Upper lobe of left lung (tissue), 6 donors: ENCODE measurements around the gene UNC5A. TPM values are rescaled to one million over a fixed set of nuclear protein-coding genes. Genes with fewer than 3 reads are reported as not detected.

Experiments
- ATAC-seq, 2 donors: fragments of 200-7000 bp; cut with Tn5 transposase; one replicate each; pipeline ENCODE4 v1.9.1; 2022; ENCODE audit warnings: mild to moderate bottlenecking in 2 of 2, moderate library complexity in 2 of 2; ENCODE audit not compliant: low FRiP score in 2 of 2
- DNase-seq, 2 donors: peaks; one replicate each; pipeline ENCODE4 v3.0.0-alpha.2; 2019 to 2020
- H3K27ac ChIP-seq, 4 donors: fragments of 200-600 bp; sonication (generic); one replicate each; pipeline ENCODE4 v1.5.1; 2016 to 2019
- H3K27me3 ChIP-seq, 4 donors: fragments of 200-600 bp; sonication (generic); one replicate each; pipeline ENCODE4 v1.5.1; 2017 to 2019
- H3K36me3 ChIP-seq, 4 donors: fragments of 200-600 bp; sonication (generic); one replicate each; pipeline ENCODE4 v1.5.1; 2016 to 2019
- H3K4me1 ChIP-seq, 4 donors: fragments of 200-600 bp; sonication (generic); one replicate each; pipeline ENCODE4 v1.5.1; 2018 to 2019
- H3K4me3 ChIP-seq, 4 donors: fragments of 200-600 bp; sonication (generic); one replicate each; pipeline ENCODE4 v1.5.1; 2017 to 2019; ENCODE audit warnings: mild to moderate bottlenecking in 2 of 4, moderate library complexity in 1 of 4
- H3K9me3 ChIP-seq, 4 donors: fragments of 200-600 bp; sonication (generic); one replicate each; pipeline ENCODE4 v1.5.1; 2018 to 2019
- CTCF ChIP-seq, 6 experiments: fragments of 450-650 bp in 4 of 6; fragments of 200-600 bp in 2 of 6; sonication (generic) in 2 of 6; IDR thresholded peaks; one replicate each; pipeline ENCODE4 v1.5.1; 2016 to 2019; ENCODE audit warnings: antibody characterized with exemption in 6 of 6
- EP300 ChIP-seq, 4 donors: sonication (generic); formaldehyde crosslinking; IDR thresholded peaks; one replicate each; pipeline ENCODE4 v1.5.1; 2017; ENCODE audit warnings: antibody characterized with exemption in 4 of 4, control low read depth in 2 of 4
- POLR2A ChIP-seq, 4 donors: fragments of 450-650 bp; IDR thresholded peaks; one replicate each; pipeline ENCODE4 v1.5.1; 2016 to 2017; ENCODE audit warnings: antibody characterized with exemption in 4 of 4, mild to moderate bottlenecking in 2 of 4
- POLR2AphosphoS5 ChIP-seq, 2 donors: sonication (generic); formaldehyde crosslinking; IDR thresholded peaks; one replicate each; pipeline ENCODE4 v1.5.1; 2017; ENCODE audit warnings: antibody characterized with exemption in 2 of 2
- WGBS, 2 donors: methylation state at CpG; one replicate each; pipeline ENCODE4 v1.1.5; 2017 to 2018; 5-methylcytosine and 5-hydroxymethylcytosine counted together
- total RNA-seq, 6 donors: library from RNA; depleted of rRNA in 4 of 6; stranded (reverse); fragments of >200 nt in 4 of 6; gene quantifications; one replicate each; pipeline versions ENCODE4 v1.1.0 to v1.2.1, GENCODE V29; 2016 to 2021
- donor health status: DM: no; HTN: no; CAD: no; lungs with moderate emphysema.
- donor health status: DM: no; HTN: yes; CAD: no; lungs with severe emphysema.

UNC5A gene
- total RNA-seq, 6 donors from 2014 or later: 0.20 to 1.0 (median 0.39) TPM; not detected in 1

- no peak for TF ChIP-seq POLR2A (IDR thresholded peaks at IDR 0.05)
- TF ChIP-seq CTCF (IDR thresholded peaks at IDR 0.05): no peak
- TF ChIP-seq POLR2AphosphoS5 (IDR thresholded peaks at IDR 0.05): no peak
- TF ChIP-seq EP300 (IDR thresholded peaks at IDR 0.05): no peak
- Histone ChIP-seq H3K9me3 (no peaks in the 10 kb centered on the region), H3K27ac (no peak overlapping the region), H3K36me3 (no peaks in the 10 kb centered on the region), H3K27me3 (no peaks in the 10 kb centered on the region), H3K4me3 (no peak overlapping the region), H3K4me1 (no peaks in the 10 kb centered on the region)
- DNase-seq (no peak), ATAC-seq (no peak)
- WGBS, 2 donors: 93 to 94% methylated on average over 5 of the region's 5 CpGs
These were observed 14.2 kb downstream of the UNC5A start for GRCh38 chr5:176824604-176825003.

GRCh38 chr5:176825234-176825633 lies 14.9 kb downstream of the UNC5A start:
- ATAC-seq: no peak
- Histone ChIP-seq H3K4me1 (no peaks in the 10 kb centered on the region), H3K36me3 (no peaks in the 10 kb centered on the region), H3K27me3 (no peaks in the 10 kb centered on the region), H3K4me3 (no peak overlapping the region), H3K9me3 (no peaks in the 10 kb centered on the region), H3K27ac (no peak overlapping the region)
- no peak for DNase-seq
- no peak for TF ChIP-seq CTCF (IDR thresholded peaks at IDR 0.05)
- TF ChIP-seq EP300 (IDR thresholded peaks at IDR 0.05): no peak
- TF ChIP-seq POLR2A (IDR thresholded peaks at IDR 0.05): no peak
- no peak for TF ChIP-seq POLR2AphosphoS5 (IDR thresholded peaks at IDR 0.05)
- WGBS, 2 donors: 78 to 84% methylated on average over 9 of the region's 9 CpGs

GRCh38 chr5:176825957-176826356 lies 15.6 kb downstream of the UNC5A start:
- Histone ChIP-seq H3K27ac (no peak overlapping the region), H3K9me3 (no peaks in the 10 kb centered on the region), H3K36me3 (no peaks in the 10 kb centered on the region), H3K4me3 (no peak overlapping the region), H3K4me1 (no peaks in the 10 kb centered on the region), H3K27me3 (no peaks in the 10 kb centered on the region)
- DNase-seq (no peak), ATAC-seq (no peak)
- TF ChIP-seq POLR2A (IDR thresholded peaks at IDR 0.05) (no peak), EP300 (IDR thresholded peaks at IDR 0.05) (no peak), CTCF (IDR thresholded peaks at IDR 0.05) (no peak), POLR2AphosphoS5 (IDR thresholded peaks at IDR 0.05) (no peak)
- WGBS, 2 donors: 66 to 78% methylated on average over 4 of the region's 4 CpGs

GRCh38 chr5:176827736-176828414 lies 17.5 kb downstream of the UNC5A start:
- ATAC-seq: no peak
- 77 to 85% methylated on average over 13 to 14 of the region's 14 CpGs for WGBS, 2 donors
- no peak overlapping the region for H3K4me3 ChIP-seq
- no peak overlapping the region for H3K27ac ChIP-seq
- H3K4me1 ChIP-seq: no peaks in the 10 kb centered on the region
- H3K36me3 ChIP-seq: no peaks in the 10 kb centered on the region
- no peaks in the 10 kb centered on the region for H3K9me3 ChIP-seq
- no peak for TF ChIP-seq CTCF (IDR thresholded peaks at IDR 0.05)
- TF ChIP-seq EP300 (IDR thresholded peaks at IDR 0.05): no peak
- no peak for TF ChIP-seq POLR2A (IDR thresholded peaks at IDR 0.05)
- TF ChIP-seq POLR2AphosphoS5 (IDR thresholded peaks at IDR 0.05): no peak
- H3K27me3 ChIP-seq: no peaks in the 10 kb centered on the region
- DNase-seq: no peak

GRCh38 chr5:176829320-176829719 lies 19.0 kb downstream of the UNC5A start:
- no peak overlapping the region for H3K4me3 ChIP-seq
- TF ChIP-seq CTCF (IDR thresholded peaks at IDR 0.05) (no peak), EP300 (IDR thresholded peaks at IDR 0.05) (no peak), POLR2A (IDR thresholded peaks at IDR 0.05) (no peak), POLR2AphosphoS5 (IDR thresholded peaks at IDR 0.05) (no peak)
- no peaks in the 10 kb centered on the region for H3K9me3 ChIP-seq
- no peaks in the 10 kb centered on the region for H3K27me3 ChIP-seq
- no peak overlapping the region for H3K27ac ChIP-seq
- no peak for ATAC-seq
- 80 to 91% methylated on average over 2 of the region's 2 CpGs for WGBS, 2 donors
- no peak for DNase-seq
- no peaks in the 10 kb centered on the region for H3K4me1 ChIP-seq
- H3K36me3 ChIP-seq: no peaks in the 10 kb centered on the region
